IMR-90 (cell line): Measurements from ENCODE around the gene ANKRD35. TPM values are rescaled to one million over a fixed set of nuclear protein-coding genes. Genes with fewer than 3 reads are reported as not detected.

ENCODE experiments used
- ATAC-seq: fragments of 200-7000 bp; cut with Tn5 transposase; 2 replicates; pipeline ENCODE4 v1.9.1; 2020; ENCODE audit warnings: low read depth, mild to moderate bottlenecking, moderate library complexity
- BruUV-seq: library from RNA; stranded (reverse); fragments of 400-500 nt; replicated peaks from 2 replicates; lab custom pipeline; 2021; lab: Mats Ljungman, UMichigan
- CTCF ChIA-PET: fragments of 300-600 bp; formaldehyde crosslinking; extraction: SDS; loops from one replicate; lab custom pipeline; 2021; ENCODE audit warnings: antibody characterized with exemption; lab: Yijun Ruan, JAX
- POLR2A ChIA-PET: fragments of 300-600 bp; sonication (Branson Sonifier 250); formaldehyde crosslinking; loops from one replicate; lab custom pipeline; 2022; ENCODE audit warnings: antibody characterized with exemption; ENCODE audit not compliant: unreplicated experiment; lab: Charles Lee
- DNase-seq: peaks from one replicate; pipeline ENCODE4 v3.0.0; 2013
- H2AFZ ChIP-seq: replicated peaks from 2 replicates; pipeline ENCODE3; 2013; ENCODE audit warnings: low read length, mild to moderate bottlenecking; ENCODE audit not compliant: poor library complexity
- H2AK5ac ChIP-seq: 2 replicates; pipeline ENCODE4 v1.6.1; 2013; ENCODE audit warnings: low read depth, low read length, inconsistent platforms
- H2AK9ac ChIP-seq: replicated peaks from 2 replicates; pipeline ENCODE3; 2013; ENCODE audit warnings: mild to moderate bottlenecking, low read depth, low read length, moderate library complexity; ENCODE audit not compliant: poor library complexity
- H2BK120ac ChIP-seq: 2 replicates; pipeline ENCODE4 v1.6.1; 2013; ENCODE audit warnings: low read depth, low read length, inconsistent platforms
- H2BK15ac ChIP-seq: 3 replicates; pipeline ENCODE4 v1.6.1; 2013; ENCODE audit warnings: low read depth, low read length, inconsistent platforms
- H2BK20ac ChIP-seq: 2 replicates; pipeline ENCODE4 v1.6.1; 2013; ENCODE audit warnings: low read depth, mild to moderate bottlenecking, inconsistent platforms, low read length, moderate library complexity
- H2BK5ac ChIP-seq: 2 replicates; pipeline ENCODE4 v1.6.1; 2013; ENCODE audit warnings: mild to moderate bottlenecking, low read depth, low read length, inconsistent platforms; ENCODE audit not compliant: poor library complexity, severe bottlenecking
- H3K14ac ChIP-seq: replicated peaks from 2 replicates; pipeline ENCODE4 v1.6.1; 2013; ENCODE audit warnings: low read depth, low read length, inconsistent platforms
- H3K18ac ChIP-seq: 2 replicates; pipeline ENCODE4 v1.6.1; 2013; ENCODE audit warnings: low read depth, low read length, control low read depth
- H3K23ac ChIP-seq: 2 replicates; pipeline ENCODE4 v1.6.1; 2013; ENCODE audit warnings: low read depth, low read length, inconsistent platforms
- H3K27ac ChIP-seq: 2 replicates; pipeline ENCODE4 v1.5.1; 2013; ENCODE audit warnings: mild to moderate bottlenecking, control low read depth, low read length; ENCODE audit not compliant: insufficient read depth
- H3K27me3 ChIP-seq: 2 replicates; pipeline ENCODE4 v1.6.1; 2013; ENCODE audit warnings: low read length; ENCODE audit not compliant: control insufficient read depth, insufficient read depth
- H3K36me3 ChIP-seq: 2 replicates; pipeline ENCODE4 v1.6.1; 2013; ENCODE audit warnings: low read length, mixed read lengths; ENCODE audit not compliant: control insufficient read depth, insufficient read depth
- H3K4ac ChIP-seq: 2 replicates; pipeline ENCODE4 v1.6.1; 2013; ENCODE audit warnings: low read depth, low read length, inconsistent platforms
- H3K4me1 ChIP-seq: 2 replicates; pipeline ENCODE4 v1.6.1; 2013; ENCODE audit warnings: low read length, mixed read lengths; ENCODE audit not compliant: control insufficient read depth, insufficient read depth
- H3K4me2 ChIP-seq: 2 replicates; pipeline ENCODE4 v1.6.1; 2013; ENCODE audit warnings: low read depth, mild to moderate bottlenecking, control low read depth, low read length, moderate library complexity
- H3K4me3 ChIP-seq: 2 replicates; pipeline ENCODE4 v1.5.1; 2013; ENCODE audit warnings: low read depth, mild to moderate bottlenecking, control low read depth, low read length, moderate library complexity; ENCODE audit not compliant: insufficient read depth
- H3K56ac ChIP-seq: 2 replicates; pipeline ENCODE4 v1.6.1; 2013; ENCODE audit warnings: low read length, inconsistent platforms; ENCODE audit not compliant: insufficient read depth; ENCODE audit errors: extremely low read depth
- H3K79me1 ChIP-seq, 2 experiments: 2 replicates each; pipeline ENCODE4 v1.6.1; 2013; ENCODE audit warnings: low read length in 2 of 2, inconsistent platforms in 1 of 2, low read depth in 1 of 2
- H3K9ac ChIP-seq: 2 replicates; pipeline ENCODE4 v1.6.1; 2013; ENCODE audit warnings: low read depth, low read length, control low read depth
- H3K9me1 ChIP-seq: 2 replicates; pipeline ENCODE4 v1.6.1; 2013; ENCODE audit warnings: low read length, inconsistent platforms; ENCODE audit not compliant: insufficient read depth
- H3K9me3 ChIP-seq: 2 replicates; pipeline ENCODE4 v1.6.1; 2013; ENCODE audit warnings: low read length; ENCODE audit not compliant: control insufficient read depth, insufficient read depth
- H4K20me1 ChIP-seq: 2 replicates; pipeline ENCODE4 v1.6.1; 2013; ENCODE audit warnings: low read length, inconsistent platforms; ENCODE audit not compliant: insufficient read depth
- H4K5ac ChIP-seq: 2 replicates; pipeline ENCODE4 v1.6.1; 2013; ENCODE audit warnings: mild to moderate bottlenecking, low read depth, low read length, control low read depth
- H4K8ac ChIP-seq, 2 experiments: 2 replicates each; pipeline ENCODE4 v1.6.1; 2013; ENCODE audit warnings: low read depth in 2 of 2, low read length in 2 of 2, control low read depth in 1 of 2, inconsistent platforms in 1 of 2
- H4K91ac ChIP-seq: 2 replicates; pipeline ENCODE4 v1.6.1; 2013; ENCODE audit warnings: low read depth, low read length, inconsistent platforms; ENCODE audit not compliant: insufficient read depth
- MAFK ChIP-seq: IDR thresholded peaks from 2 replicates; pipeline ENCODE4 v1.6.1; 2012; ENCODE audit warnings: low read depth, low read length, improper control_type of control experiment
- RCOR1 ChIP-seq: IDR thresholded peaks from 2 replicates; pipeline ENCODE4 v1.6.1; 2012; ENCODE audit warnings: mild to moderate bottlenecking, low read length, improper control_type of control experiment; ENCODE audit not compliant: insufficient replicate concordance
- WGBS, 2 experiments: methylation state at CpG; one replicate each; pipeline versions ENCODE4 v1.1.5 to v1.1.7; 2013; ENCODE audit warnings: missing lambda C conversion rate in 2 of 2; ENCODE audit not compliant: insufficient read length in 1 of 2; ENCODE audit errors: extremely low coverage in 2 of 2; 5-methylcytosine and 5-hydroxymethylcytosine counted together
- dilution Hi-C: fragments of 300-500 bp; cut with HindIII; formaldehyde crosslinking; loops from one replicate; pipeline ENCODE4 v1.14.3; 2018; ENCODE audit warnings: low sequenced_read_pairs; ENCODE audit not compliant: unreplicated experiment
- in situ Hi-C: fragments of 300-500 bp; cut with MboI; formaldehyde crosslinking; loops from 3 replicates; pipeline ENCODE4 v1.14.3; 2019; ENCODE audit warnings: low sequenced_read_pairs, inconsistent platforms, mixed read lengths
- intact Hi-C: fragments of 100-400 bp; cut with micrococcal nuclease; formaldehyde crosslinking; loops from 2 replicates; pipeline ENCODE4 v1.10.0; 2022
- polyA plus RNA-seq, 3 experiments: library from polyadenylated mRNA; depleted of rRNA; stranded (reverse); fragments of >200 nt; gene quantifications; 2 replicates each; pipeline ENCODE4 v1.2.3, GENCODE V29; 2012; ENCODE audit warnings: low replicate concordance in 1 of 3
- total RNA-seq: library from RNA; depleted of rRNA; stranded (reverse); fragments of >200 nt; gene quantifications from 2 replicates; pipeline ENCODE4 v1.2.3, GENCODE V29; 2012

Gene ANKRD35
- total and polyA plus RNA-seq, 2 of the 4 experiments (the other 2 are of a cell fraction) = 0.90 to 2.4 TPM

DNA sequence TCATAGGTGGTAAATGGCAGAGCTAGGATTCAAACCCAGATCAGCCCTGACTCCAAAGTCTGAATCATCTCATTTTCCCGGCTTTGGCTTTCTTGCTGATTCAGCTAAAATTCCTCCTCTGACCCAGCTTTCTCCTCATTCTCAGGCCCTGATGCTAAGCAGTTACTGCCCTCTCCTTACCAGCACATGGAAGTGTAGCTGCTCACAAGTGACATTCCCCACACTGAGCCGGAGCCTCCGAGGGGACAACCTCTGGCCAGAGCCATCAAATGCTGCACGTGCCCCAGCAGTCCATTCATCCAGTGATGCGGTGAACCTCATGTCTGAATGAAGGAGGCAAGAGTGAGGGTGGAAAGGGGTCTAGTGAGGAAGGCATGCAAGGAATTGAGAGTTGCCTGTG is 13.1 kb upstream of the ANKRD35 start:
- Histone ChIP-seq H4K91ac (no peak overlapping the region), H3K9me3 (no peaks in the 10 kb centered on the region), H3K23ac (no peak overlapping the region), H3K9me1 (peaks cover 10% of the 10 kb centered on the region; the same call in 1 of the 2 replicates), H4K20me1 (no peaks in the 10 kb centered on the region), H3K79me1 (no peaks in the 10 kb centered on the region), H3K56ac (no peak overlapping the region), H2BK5ac (no peak overlapping the region), H3K27ac (no peak overlapping the region), H4K5ac (no peak overlapping the region), H3K4me3 (no peak overlapping the region), H2BK20ac (no peak overlapping the region), H3K4me2 (no peak overlapping the region), H2BK120ac (no peak overlapping the region), H3K27me3 (no peaks in the 10 kb centered on the region), H2AFZ (no peak overlapping the region), H2AK9ac (no peak overlapping the region), H3K14ac (no peak overlapping the region), H3K36me3 (no peaks in the 10 kb centered on the region), H2BK15ac (no peak overlapping the region), H3K18ac (no peak overlapping the region), H3K9ac (no peak overlapping the region), H2AK5ac (no peak overlapping the region), H3K4me1 (no peaks in the 10 kb centered on the region), H3K4ac (0 out of 2 replicates have a peak overlapping the region, but pooled peaks have one; percentile 7), H4K8ac (no peak overlapping the region)
- in situ Hi-C loops = no loop called here
- dilution Hi-C loops = no loop called here
- TF ChIP-seq MAFK = peak; percentile 99
- no peak for TF ChIP-seq RCOR1
- ATAC-seq (no peak), DNase-seq (no peak)
- intact Hi-C loops = loop anchor here (10.0 kb wide), 1 partner anchor 56 kb away; the partner anchor contains the start of gene LIX1L
- WGBS, 2 experiments = 74% methylated on average over 4 of the region's 5 CpGs; no CpG with 5 or more reads in 1 of the 2 experiments
- CTCF ChIA-PET = no interaction called here
- POLR2A ChIA-PET = no interaction called here
- BruUV-seq = no TSS peak
